HTR-8/SVneo (cell line): ENCODE measurements around the gene SYT12.
"Not testable (repeated sequence)": the region's sequence is repeated elsewhere in the genome, so short reads cannot be mapped to it uniquely, and the experiment has no call there.

Source experiments
- DNase-seq: peaks from one replicate; pipeline ENCODE4 v3.0.0; 2011; ENCODE audit warnings: low spot score, mixed read lengths; ENCODE audit not compliant: insufficient read length
- FAIRE-seq: peaks from 2 replicates; lab custom pipeline; 2011; peaks lifted over from hg19 to GRCh38; lab: Jason Lieb, UNC

The SYT12 gene, protein sequence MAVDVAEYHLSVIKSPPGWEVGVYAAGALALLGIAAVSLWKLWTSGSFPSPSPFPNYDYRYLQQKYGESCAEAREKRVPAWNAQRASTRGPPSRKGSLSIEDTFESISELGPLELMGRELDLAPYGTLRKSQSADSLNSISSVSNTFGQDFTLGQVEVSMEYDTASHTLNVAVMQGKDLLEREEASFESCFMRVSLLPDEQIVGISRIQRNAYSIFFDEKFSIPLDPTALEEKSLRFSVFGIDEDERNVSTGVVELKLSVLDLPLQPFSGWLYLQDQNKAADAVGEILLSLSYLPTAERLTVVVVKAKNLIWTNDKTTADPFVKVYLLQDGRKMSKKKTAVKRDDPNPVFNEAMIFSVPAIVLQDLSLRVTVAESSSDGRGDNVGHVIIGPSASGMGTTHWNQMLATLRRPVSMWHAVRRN

DNA sequence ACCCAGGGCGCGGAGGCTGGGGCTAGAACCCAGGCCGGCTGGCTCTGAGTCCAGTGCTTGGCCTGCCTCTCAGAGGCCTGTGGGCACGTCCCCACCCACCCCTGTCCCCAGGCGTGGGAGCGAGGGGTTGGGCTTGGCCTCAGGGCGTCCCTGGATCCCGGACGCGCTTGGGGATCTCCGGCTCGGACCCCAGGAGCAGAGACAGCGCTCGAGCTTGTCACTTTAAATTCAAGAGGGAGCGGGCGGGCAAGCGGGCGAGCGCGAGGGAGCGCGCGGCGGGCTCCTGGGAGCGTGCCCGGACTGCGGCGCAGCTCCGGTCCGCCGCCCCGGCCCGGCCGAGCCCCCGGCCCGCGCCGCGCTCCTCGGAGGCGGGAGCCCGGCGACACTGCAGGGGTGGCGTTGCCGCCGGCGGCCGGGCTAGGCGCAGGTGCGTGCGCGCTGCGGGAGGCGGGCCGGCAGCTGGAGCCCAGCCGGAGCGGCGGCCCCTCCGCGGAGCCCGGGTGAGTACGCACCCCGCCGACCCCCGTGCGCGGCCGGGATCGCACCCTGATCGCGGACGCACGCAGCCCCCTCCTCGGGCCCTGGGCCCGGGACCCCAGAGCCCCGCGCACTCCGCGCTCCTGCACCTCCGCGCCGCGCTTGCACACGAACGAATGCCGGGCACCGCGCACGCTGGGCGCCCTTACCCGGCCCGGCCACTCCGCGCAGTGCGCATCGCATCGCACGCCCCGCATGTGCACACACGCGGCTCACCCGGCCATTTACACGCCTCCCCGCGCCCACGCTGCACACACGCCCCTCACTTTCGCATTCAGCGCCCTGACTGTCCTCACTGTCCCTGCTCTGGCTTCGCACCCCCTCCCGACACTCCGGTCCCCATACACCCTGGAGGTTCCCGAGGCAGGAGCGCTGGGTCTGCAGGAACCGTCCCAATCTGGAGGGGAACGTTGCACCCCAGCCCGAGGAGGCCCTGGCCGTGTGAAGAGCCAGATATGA lies at the start of gene SYT12:
Gene SYT12, plus strand, starts transcription at position 174 of the 996 bp plus-strand sequence. CDS start 7,011 bp downstream, outside the sequence.
- peak; percentile 57 for FAIRE-seq
- DNase-seq: peak; percentile 45

- DNase-seq (no peak), FAIRE-seq (no peak)
Measured at GRCh38 chr11:66973956-66974580, 48.9 kb upstream of the SYT12 start.

GRCh38 chr11:66974724-66975404 lies 48.1 kb upstream of the SYT12 start, which contains the start of gene C11orf86:
C11orf86 (plus strand) TSS chr11:66975304; CDS start chr11:66975363, 59 bp downstream.
- no peak for FAIRE-seq
- no peak for DNase-seq

DNA sequence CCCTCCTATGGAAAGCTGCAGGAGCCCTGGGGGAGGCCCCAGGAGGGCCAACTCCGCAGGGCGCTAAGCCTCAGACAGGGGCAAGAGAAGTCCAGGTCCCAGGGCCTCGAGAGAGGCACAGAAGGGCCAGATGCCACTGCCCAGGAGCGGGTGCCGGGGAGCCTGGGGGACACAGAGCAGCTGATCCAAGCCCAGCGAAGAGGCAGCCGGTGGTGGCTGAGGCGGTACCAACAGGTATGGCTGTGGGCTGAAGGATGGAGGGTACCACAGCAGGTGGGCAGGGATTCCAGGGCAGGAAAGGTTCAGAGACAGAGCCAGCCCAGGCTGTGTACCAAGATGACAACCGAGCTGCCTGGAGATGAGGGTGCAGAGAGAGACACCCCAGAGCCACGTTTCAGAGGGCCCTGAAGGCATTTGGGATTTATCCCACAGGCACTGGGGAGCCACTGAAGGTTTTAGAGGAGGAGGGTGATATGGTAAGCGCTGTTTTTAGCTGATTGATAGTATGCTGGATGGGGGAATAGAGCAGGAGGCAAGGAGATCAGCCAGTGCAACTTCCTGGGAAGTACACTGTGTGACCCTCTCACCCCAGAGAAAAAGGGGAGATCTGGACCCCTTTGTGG lies 47.4 kb upstream of the SYT12 start:
- no peak for FAIRE-seq
- DNase-seq: no peak

GRCh38 chr11:66976028-66976467 lies 46.9 kb upstream of the SYT12 start:
- DNase-seq (no peak), FAIRE-seq (no peak)

DNA sequence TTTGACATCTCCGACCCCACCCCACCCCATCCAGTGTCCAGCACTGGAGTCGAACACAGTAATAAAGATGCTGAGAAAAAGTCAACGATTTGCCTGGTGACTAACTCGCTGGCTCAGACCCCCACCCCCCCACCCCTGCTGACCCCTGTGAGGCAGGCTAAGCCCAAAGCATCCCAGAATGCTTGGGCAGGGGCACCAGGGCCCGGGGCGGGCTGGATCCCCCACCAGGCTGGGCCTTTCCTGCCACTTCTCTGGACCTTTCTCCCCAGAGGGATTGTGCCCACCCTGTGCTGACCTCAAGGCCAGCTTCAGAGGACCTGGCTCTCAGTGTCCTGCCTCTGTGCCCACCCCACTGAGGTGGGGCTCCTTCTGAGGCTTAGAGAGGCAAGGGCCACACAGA lies 46.0 kb upstream of the SYT12 start:
- no peak for FAIRE-seq

DNA sequence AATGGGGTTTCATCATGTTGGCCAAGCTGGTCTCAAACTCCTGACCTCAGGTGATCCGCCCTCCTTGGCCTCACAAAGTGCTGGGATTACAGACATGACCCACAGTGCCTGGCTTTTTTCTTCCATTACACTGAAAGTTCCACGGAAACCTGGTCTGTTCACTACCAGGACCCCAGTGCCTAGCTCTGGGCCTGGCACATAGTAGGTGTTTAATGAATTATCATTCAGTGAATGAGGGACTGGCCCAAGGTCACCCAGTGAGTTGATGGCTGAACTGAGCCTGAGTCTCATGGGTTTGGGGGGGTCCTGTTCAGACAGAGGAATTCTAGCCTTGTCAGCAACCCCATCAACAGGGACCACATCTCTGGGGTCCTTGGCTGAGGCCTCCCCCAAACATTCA lies 44.7 kb upstream of the SYT12 start:
- FAIRE-seq (no peak), DNase-seq (no peak)

More for the DNA sequence above, 46.0 kb upstream of the SYT12 start:
- DNase-seq: no peak

- FAIRE-seq: no peak
- DNase-seq: no peak
Measured at GRCh38 chr11:66978717-66979116, 44.2 kb upstream of the SYT12 start.

DNA sequence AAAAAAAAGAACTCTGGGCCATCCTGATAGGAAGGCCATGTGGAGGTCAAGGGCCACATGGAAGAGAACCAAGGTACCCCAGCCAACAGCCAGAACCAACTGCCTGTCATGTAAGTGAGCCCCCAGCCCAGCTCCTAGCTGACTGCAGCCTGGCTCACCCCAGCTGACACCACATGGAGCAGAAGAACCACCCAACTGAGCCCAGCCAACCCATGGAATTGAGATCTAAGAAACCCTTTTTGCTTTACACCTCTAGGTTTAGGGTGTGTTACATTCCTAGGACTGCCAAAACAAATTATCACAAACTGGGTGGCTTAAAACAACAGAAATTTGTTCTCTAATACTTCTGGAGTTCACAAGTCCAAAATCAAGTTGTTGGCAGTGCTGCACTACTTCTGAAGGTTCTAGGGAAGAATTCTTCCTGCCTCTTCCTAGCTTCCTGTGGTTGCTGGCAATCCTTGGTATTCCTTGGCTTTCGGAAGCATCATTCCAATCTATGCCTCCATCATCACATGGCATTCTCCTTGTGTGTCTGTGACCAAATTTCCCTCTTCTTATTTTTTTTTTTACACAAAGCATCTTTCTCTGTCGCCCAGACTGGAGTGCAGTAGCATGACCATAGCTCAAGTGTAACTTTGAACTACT lies 43.5 kb upstream of the SYT12 start:
- no peak for FAIRE-seq
- DNase-seq: no peak

- DNase-seq (peak; percentile 78), FAIRE-seq (peak; percentile 52)
Measured at GRCh38 chr11:66981976-66982578, 40.9 kb upstream of the SYT12 start.

- FAIRE-seq: no peak
- no peak for DNase-seq
Measured at GRCh38 chr11:66983275-66983924, 39.5 kb upstream of the SYT12 start.

- DNase-seq (no peak), FAIRE-seq (no peak)
Measured at GRCh38 chr11:66985508-66986177, 37.3 kb upstream of the SYT12 start.

- FAIRE-seq: no peak
Measured at GRCh38 chr11:66986178-66986545, 36.8 kb upstream of the SYT12 start.

DNA sequence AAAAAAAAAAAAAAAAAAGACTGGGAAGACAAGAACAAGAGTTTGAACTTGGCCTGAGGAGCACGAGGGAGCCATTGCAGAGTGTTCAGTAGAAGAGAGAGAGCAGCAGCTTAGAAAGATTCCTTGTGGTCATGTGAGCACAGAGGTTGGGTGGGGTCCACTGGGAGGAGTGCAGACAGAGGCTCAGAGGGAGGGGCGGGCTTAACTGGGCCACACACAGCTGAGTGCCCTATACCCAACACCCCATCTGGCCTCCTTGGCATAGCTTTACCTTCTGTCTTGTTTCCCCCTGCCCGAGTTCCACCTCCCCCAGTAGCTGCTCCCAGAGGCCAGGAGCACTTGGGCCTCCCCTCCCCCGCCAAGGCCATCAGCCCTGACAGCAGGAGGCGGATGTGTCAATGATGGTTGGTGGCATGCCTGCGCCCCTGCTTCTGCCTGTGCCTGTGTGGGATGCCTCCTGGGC lies 35.7 kb upstream of the SYT12 start:
- FAIRE-seq (no peak), DNase-seq (no peak)

More at GRCh38 chr11:66986178-66986545, 36.8 kb upstream of the SYT12 start:
- DNase-seq: no peak

- FAIRE-seq (no peak), DNase-seq (no peak)
Measured at GRCh38 chr11:66987924-66988637, 34.9 kb upstream of the SYT12 start.

GRCh38 chr11:66988741-66989140 lies 34.2 kb upstream of the SYT12 start:
- FAIRE-seq, DNase-seq: not testable (repeated sequence)
